Measurements from ENCODE around the gene RAB11FIP4. TPM values are rescaled to one million over a fixed set of nuclear protein-coding genes. Genes with fewer than 3 reads are reported as not detected.

Gene RAB11FIP4
- total and polyA plus RNA-seq, 4 donors, result 1.5 to 16.0 (median 3.3) TPM

DNA sequence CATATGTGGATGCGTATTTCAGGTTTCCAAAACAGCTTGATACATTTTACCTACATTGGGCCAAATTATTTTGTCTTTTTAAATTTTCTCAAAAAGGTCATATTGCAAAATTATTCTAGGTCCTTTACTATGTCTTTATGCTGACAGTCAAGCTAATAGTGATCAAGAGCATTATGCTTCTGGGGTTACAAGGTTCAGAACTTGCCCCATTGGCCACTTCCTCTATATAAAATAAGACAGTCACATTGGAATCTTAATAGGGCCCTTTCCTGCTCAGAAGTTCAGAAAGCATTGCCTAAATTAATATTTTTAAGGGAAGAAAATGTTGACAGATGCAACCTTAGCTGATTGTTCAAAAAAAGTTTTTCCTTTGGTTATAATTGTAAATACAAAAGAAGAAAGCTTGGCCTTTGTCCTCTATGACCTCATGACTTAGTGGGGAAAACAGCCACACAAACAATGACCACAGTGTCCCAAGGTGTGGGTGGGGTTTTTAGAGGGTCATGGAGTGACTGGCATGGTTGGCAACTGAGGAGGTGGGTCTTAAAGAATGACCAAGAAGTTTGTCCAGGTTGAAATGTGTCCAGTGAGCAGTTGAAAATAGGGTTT is 11.8 kb upstream of the RAB11FIP4 start:
- no peak for DNase-seq (ENCODE audit: low spot score)
- Histone ChIP-seq H3K27me3 (ENCODE audit: control insufficient read depth in 4 of 4, insufficient read depth in 4 of 4, low read length in 3 of 4) (no peaks in the 10 kb centered on the region), H3K9me3 (ENCODE audit: control insufficient read depth in 4 of 4, low read length in 3 of 4) (no peaks in the 10 kb centered on the region), H3K4me3 (ENCODE audit: low read depth in 1 of 3, low read length in 3 of 3) (no peak overlapping the region), H3K4me1 (ENCODE audit: control insufficient read depth in 4 of 4, insufficient read depth in 4 of 4, low read length in 3 of 4) (no peaks in the 10 kb centered on the region), H3K9ac (ENCODE audit: low read depth in 1 of 2, low read length in 2 of 2) (no peak overlapping the region), H3K36me3 (ENCODE audit: control insufficient read depth in 4 of 4, insufficient read depth in 3 of 4, low read depth in 1 of 4, low read length in 3 of 4) (peaks cover 0 to 4% (median 3%) of the 10 kb centered on the region in 4 donors), H3K27ac (ENCODE audit: low read depth in 1 of 2, low read length in 2 of 2) (no peak overlapping the region)
- TF ChIP-seq TAF1 (conservative IDR thresholded peaks at IDR 0.05), result no peak
- TF ChIP-seq SP1 (IDR thresholded peaks at IDR 0.05), result no peak
- no peak for TF ChIP-seq EGR1 (IDR thresholded peaks at IDR 0.05; ENCODE audit: low read depth in 2 of 2)
- TF ChIP-seq, protein P1, sequence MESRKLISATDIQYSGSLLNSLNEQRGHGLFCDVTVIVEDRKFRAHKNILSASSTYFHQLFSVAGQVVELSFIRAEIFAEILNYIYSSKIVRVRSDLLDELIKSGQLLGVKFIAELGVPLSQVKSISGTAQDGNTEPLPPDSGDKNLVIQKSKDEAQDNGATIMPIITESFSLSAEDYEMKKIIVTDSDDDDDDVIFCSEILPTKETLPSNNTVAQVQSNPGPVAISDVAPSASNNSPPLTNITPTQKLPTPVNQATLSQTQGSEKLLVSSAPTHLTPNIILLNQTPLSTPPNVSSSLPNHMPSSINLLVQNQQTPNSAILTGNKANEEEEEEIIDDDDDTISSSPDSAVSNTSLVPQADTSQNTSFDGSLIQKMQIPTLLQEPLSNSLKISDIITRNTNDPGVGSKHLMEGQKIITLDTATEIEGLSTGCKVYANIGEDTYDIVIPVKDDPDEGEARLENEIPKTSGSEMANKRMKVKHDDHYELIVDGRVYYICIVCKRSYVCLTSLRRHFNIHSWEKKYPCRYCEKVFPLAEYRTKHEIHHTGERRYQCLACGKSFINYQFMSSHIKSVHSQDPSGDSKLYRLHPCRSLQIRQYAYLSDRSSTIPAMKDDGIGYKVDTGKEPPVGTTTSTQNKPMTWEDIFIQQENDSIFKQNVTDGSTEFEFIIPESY (IDR thresholded peaks at IDR 0.05), result no peak
- TF ChIP-seq, protein P2, sequence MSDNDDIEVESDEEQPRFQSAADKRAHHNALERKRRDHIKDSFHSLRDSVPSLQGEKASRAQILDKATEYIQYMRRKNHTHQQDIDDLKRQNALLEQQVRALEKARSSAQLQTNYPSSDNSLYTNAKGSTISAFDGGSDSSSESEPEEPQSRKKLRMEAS (IDR thresholded peaks at IDR 0.05), result no peak
- TF ChIP-seq GABPA (IDR thresholded peaks at IDR 0.05 in 1 of 2, conservative IDR thresholded peaks at IDR 0.05 in 1 of 2), result no peak
- TF ChIP-seq FOXA1 (IDR thresholded peaks at IDR 0.05), result no peak
- TF ChIP-seq, protein P3, sequence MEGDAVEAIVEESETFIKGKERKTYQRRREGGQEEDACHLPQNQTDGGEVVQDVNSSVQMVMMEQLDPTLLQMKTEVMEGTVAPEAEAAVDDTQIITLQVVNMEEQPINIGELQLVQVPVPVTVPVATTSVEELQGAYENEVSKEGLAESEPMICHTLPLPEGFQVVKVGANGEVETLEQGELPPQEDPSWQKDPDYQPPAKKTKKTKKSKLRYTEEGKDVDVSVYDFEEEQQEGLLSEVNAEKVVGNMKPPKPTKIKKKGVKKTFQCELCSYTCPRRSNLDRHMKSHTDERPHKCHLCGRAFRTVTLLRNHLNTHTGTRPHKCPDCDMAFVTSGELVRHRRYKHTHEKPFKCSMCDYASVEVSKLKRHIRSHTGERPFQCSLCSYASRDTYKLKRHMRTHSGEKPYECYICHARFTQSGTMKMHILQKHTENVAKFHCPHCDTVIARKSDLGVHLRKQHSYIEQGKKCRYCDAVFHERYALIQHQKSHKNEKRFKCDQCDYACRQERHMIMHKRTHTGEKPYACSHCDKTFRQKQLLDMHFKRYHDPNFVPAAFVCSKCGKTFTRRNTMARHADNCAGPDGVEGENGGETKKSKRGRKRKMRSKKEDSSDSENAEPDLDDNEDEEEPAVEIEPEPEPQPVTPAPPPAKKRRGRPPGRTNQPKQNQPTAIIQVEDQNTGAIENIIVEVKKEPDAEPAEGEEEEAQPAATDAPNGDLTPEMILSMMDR (IDR thresholded peaks at IDR 0.05; ENCODE audit: low read depth, low read length, missing input control), result no peak
- TF ChIP-seq, protein P4, sequence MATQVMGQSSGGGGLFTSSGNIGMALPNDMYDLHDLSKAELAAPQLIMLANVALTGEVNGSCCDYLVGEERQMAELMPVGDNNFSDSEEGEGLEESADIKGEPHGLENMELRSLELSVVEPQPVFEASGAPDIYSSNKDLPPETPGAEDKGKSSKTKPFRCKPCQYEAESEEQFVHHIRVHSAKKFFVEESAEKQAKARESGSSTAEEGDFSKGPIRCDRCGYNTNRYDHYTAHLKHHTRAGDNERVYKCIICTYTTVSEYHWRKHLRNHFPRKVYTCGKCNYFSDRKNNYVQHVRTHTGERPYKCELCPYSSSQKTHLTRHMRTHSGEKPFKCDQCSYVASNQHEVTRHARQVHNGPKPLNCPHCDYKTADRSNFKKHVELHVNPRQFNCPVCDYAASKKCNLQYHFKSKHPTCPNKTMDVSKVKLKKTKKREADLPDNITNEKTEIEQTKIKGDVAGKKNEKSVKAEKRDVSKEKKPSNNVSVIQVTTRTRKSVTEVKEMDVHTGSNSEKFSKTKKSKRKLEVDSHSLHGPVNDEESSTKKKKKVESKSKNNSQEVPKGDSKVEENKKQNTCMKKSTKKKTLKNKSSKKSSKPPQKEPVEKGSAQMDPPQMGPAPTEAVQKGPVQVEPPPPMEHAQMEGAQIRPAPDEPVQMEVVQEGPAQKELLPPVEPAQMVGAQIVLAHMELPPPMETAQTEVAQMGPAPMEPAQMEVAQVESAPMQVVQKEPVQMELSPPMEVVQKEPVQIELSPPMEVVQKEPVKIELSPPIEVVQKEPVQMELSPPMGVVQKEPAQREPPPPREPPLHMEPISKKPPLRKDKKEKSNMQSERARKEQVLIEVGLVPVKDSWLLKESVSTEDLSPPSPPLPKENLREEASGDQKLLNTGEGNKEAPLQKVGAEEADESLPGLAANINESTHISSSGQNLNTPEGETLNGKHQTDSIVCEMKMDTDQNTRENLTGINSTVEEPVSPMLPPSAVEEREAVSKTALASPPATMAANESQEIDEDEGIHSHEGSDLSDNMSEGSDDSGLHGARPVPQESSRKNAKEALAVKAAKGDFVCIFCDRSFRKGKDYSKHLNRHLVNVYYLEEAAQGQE (IDR thresholded peaks at IDR 0.05), result no peak
- no peak for TF ChIP-seq HNF4A (conservative IDR thresholded peaks at IDR 0.05)
- no peak for TF ChIP-seq YY1 (IDR thresholded peaks at IDR 0.05)
- TF ChIP-seq RXRA (IDR thresholded peaks at IDR 0.05), result no peak
- TF ChIP-seq JUND (IDR thresholded peaks at IDR 0.05), result no peak
- TF ChIP-seq NR2F2 (IDR thresholded peaks at IDR 0.05), result no peak
- TF ChIP-seq HNF4G (IDR thresholded peaks at IDR 0.05), result no peak
- 96% methylated on average over 1 of the region's 1 CpG for WGBS

DNA sequence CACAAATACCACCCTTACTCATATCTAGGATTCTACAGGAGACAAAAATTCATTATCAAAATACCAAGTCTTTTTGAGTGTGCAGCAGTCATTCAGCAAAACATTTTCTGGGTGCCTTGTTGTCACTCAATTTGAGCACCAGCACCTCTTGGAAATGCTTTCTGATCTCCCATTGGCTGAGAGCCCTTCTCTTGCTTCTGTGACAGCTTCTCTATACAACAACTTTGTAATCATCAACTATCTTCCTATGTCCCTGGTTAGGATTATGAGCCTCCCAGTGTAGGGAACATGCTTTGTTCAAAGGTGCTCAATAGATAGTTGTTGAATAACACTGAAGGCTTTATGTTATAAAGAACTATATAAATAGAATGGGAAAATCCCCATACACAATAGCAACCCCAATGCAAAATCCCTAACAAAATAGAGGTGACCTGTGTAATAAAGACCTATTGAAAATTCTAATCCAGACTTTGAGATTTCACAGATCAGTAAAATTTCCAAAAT is 10.3 kb upstream of the RAB11FIP4 start:
- no peak for DNase-seq (ENCODE audit: low spot score)
- peaks cover 0 to 4% (median 2%) of the 10 kb centered on the region in 4 donors for H3K36me3 ChIP-seq (ENCODE audit: control insufficient read depth in 4 of 4, insufficient read depth in 3 of 4, low read depth in 1 of 4, low read length in 3 of 4)
- TF ChIP-seq, protein P3 (IDR thresholded peaks at IDR 0.05; ENCODE audit: low read depth, low read length, missing input control), result no peak
- TF ChIP-seq TAF1 (conservative IDR thresholded peaks at IDR 0.05) (no peak), RAD21 (IDR thresholded peaks at IDR 0.05) (no peak), JUND (IDR thresholded peaks at IDR 0.05) (no peak), GABPA (IDR thresholded peaks at IDR 0.05 in 1 of 2, conservative IDR thresholded peaks at IDR 0.05 in 1 of 2) (no peak), NR2F2 (IDR thresholded peaks at IDR 0.05) (no peak), FOXA1 (IDR thresholded peaks at IDR 0.05) (no peak), FOXA2 (IDR thresholded peaks at IDR 0.05) (no peak)
- TF ChIP-seq, protein P5, sequence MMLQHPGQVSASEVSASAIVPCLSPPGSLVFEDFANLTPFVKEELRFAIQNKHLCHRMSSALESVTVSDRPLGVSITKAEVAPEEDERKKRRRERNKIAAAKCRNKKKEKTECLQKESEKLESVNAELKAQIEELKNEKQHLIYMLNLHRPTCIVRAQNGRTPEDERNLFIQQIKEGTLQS (IDR thresholded peaks at IDR 0.05), result no peak
- TF ChIP-seq, protein P2 (IDR thresholded peaks at IDR 0.05), result no peak
- no peak overlapping the region for H3K4me3 ChIP-seq (ENCODE audit: low read depth in 1 of 3, low read length in 3 of 3)
- H3K9me3 ChIP-seq (ENCODE audit: control insufficient read depth in 4 of 4, low read length in 3 of 4), result no peaks in the 10 kb centered on the region
- no peak overlapping the region for H3K9ac ChIP-seq (ENCODE audit: low read depth in 1 of 2, low read length in 2 of 2)
- H3K4me1 ChIP-seq (ENCODE audit: control insufficient read depth in 4 of 4, insufficient read depth in 4 of 4, low read length in 3 of 4), result no peaks in the 10 kb centered on the region
- no peaks in the 10 kb centered on the region for H3K27me3 ChIP-seq (ENCODE audit: control insufficient read depth in 4 of 4, insufficient read depth in 4 of 4, low read length in 3 of 4)
- H3K27ac ChIP-seq (ENCODE audit: low read depth in 1 of 2, low read length in 2 of 2), result no peak overlapping the region

All from liver (tissue), 9 donors.